ENCODE results near the gene SERPINC1. TPM values are rescaled to one million over a fixed set of nuclear protein-coding genes. Genes with fewer than 3 reads are reported as not detected.
A peak's percentile ranks its signal among the peaks of the same experiment; 100 is the strongest.

Gene SERPINC1
- total and polyA plus RNA-seq, 10 of the 15 experiments (the other 5 are each of a cell fraction or from before 2014, with no cell fraction given) = 0.11 to 0.44 TPM; not detected in 8

Small RNAs within 50 kb of the gene (small RNA-seq; reads per million reads assigned to genes)
- 2.2 reads per million, percentile 65 among the genes with 10 or more reads in this experiment for gene RNA5SP67

Other genes with a start within 250 kb of the SERPINC1 start
Only the 7 nearest of the 8 such genes appear.
- 9.0 and 9.2 TPM in 2 replicates for gene KLHL20, start 202.3 kb downstream of the SERPINC1 start, total RNA-seq (2014; rRNA removed)
- 11.0 and 11.3 TPM in 2 replicates for gene KLHL20, start 202.3 kb downstream of the SERPINC1 start, total RNA-seq (2014; rRNA removed; fragmentation: Illumina TruSeq; extraction: Trizol)
- 12.5 and 14.0 TPM in 2 replicates for gene KLHL20, start 202.3 kb downstream of the SERPINC1 start, total RNA-seq (2021)
- gene KLHL20, start 202.3 kb downstream of the SERPINC1 start, polyA plus RNA-seq (2011; rRNA removed) = 12.7 and 14.3 TPM in 2 replicates
- gene KLHL20, start 202.3 kb downstream of the SERPINC1 start, polyA plus RNA-seq (2014; fragmentation: Illumina TruSeq; extraction: Trizol) = 12.0 and 13.1 TPM in 2 replicates
- 1 to 10 TPM; 3.8 to 5.8 TPM for gene KLHL20, start 202.3 kb downstream of the SERPINC1 start, polyA plus RNA-seq (2014; fragmentation: Nextera tagmentation; extraction: Ambion mirVana)
- 8.6 and 9.1 TPM in 2 replicates for gene KLHL20, start 202.3 kb downstream of the SERPINC1 start, polyA plus RNA-seq (2014; rRNA removed)
- 10 to 100 TPM in 1 of 2 experiments, 1 to 10 TPM in 1; 7.0 to 10.8 TPM for gene KLHL20, start 202.3 kb downstream of the SERPINC1 start, polyA plus RNA-seq (2016; fragmentation: Nextera tagmentation; extraction: Ambion mirVana)
- gene DARS2, start 92.7 kb downstream of the SERPINC1 start, total RNA-seq (2014; rRNA removed) = 32.0 and 36.3 TPM in 2 replicates
- gene DARS2, start 92.7 kb downstream of the SERPINC1 start, total RNA-seq (2014; rRNA removed; fragmentation: Illumina TruSeq; extraction: Trizol) = 40.6 and 41.6 TPM in 2 replicates
- 32.7 and 35.4 TPM in 2 replicates for gene DARS2, start 92.7 kb downstream of the SERPINC1 start, total RNA-seq (2021)
- 65.9 and 80.4 TPM in 2 replicates for gene DARS2, start 92.7 kb downstream of the SERPINC1 start, polyA plus RNA-seq (2011; rRNA removed)
- 50.4 and 60.4 TPM in 2 replicates for gene DARS2, start 92.7 kb downstream of the SERPINC1 start, polyA plus RNA-seq (2014; fragmentation: Illumina TruSeq; extraction: Trizol)
- gene DARS2, start 92.7 kb downstream of the SERPINC1 start, polyA plus RNA-seq (2014; fragmentation: Nextera tagmentation; extraction: Ambion mirVana) = 10 to 100 TPM; 23.9 to 25.2 TPM
- 29.4 and 34.0 TPM in 2 replicates for gene DARS2, start 92.7 kb downstream of the SERPINC1 start, polyA plus RNA-seq (2014; rRNA removed)
- 10 to 100 TPM; 64.2 to 69.7 TPM for gene DARS2, start 92.7 kb downstream of the SERPINC1 start, polyA plus RNA-seq (2016; fragmentation: Nextera tagmentation; extraction: Ambion mirVana)
- gene CENPL, start 92.4 kb downstream of the SERPINC1 start, total RNA-seq (2014; rRNA removed) = 27.6 and 31.0 TPM in 2 replicates
- gene CENPL, start 92.4 kb downstream of the SERPINC1 start, total RNA-seq (2014; rRNA removed; fragmentation: Illumina TruSeq; extraction: Trizol) = 25.8 and 32.1 TPM in 2 replicates
- gene CENPL, start 92.4 kb downstream of the SERPINC1 start, total RNA-seq (2021) = 16.5 and 19.3 TPM in 2 replicates
- gene CENPL, start 92.4 kb downstream of the SERPINC1 start, polyA plus RNA-seq (2011; rRNA removed) = 21.2 and 28.6 TPM in 2 replicates
- 20.8 and 20.9 TPM in 2 replicates for gene CENPL, start 92.4 kb downstream of the SERPINC1 start, polyA plus RNA-seq (2014; fragmentation: Illumina TruSeq; extraction: Trizol)
- gene CENPL, start 92.4 kb downstream of the SERPINC1 start, polyA plus RNA-seq (2014; fragmentation: Nextera tagmentation; extraction: Ambion mirVana) = 10 to 100 TPM; 14.9 to 26.7 TPM
- 19.6 and 22.4 TPM in 2 replicates for gene CENPL, start 92.4 kb downstream of the SERPINC1 start, polyA plus RNA-seq (2014; rRNA removed)
- 10 to 100 TPM; 26.5 to 26.7 TPM for gene CENPL, start 92.4 kb downstream of the SERPINC1 start, polyA plus RNA-seq (2016; fragmentation: Nextera tagmentation; extraction: Ambion mirVana)
- 597 and 727 TPM in 2 replicates for gene GAS5, start 49.3 kb downstream of the SERPINC1 start, total RNA-seq (2014; rRNA removed)
- 722 and 746 TPM in 2 replicates for gene GAS5, start 49.3 kb downstream of the SERPINC1 start, total RNA-seq (2014; rRNA removed; fragmentation: Illumina TruSeq; extraction: Trizol)
- gene GAS5, start 49.3 kb downstream of the SERPINC1 start, total RNA-seq (2021) = 550 and 569 TPM in 2 replicates
- gene GAS5, start 49.3 kb downstream of the SERPINC1 start, polyA plus RNA-seq (2011; rRNA removed) = 1,137 and 1,297 TPM in 2 replicates
- gene GAS5, start 49.3 kb downstream of the SERPINC1 start, polyA plus RNA-seq (2014; fragmentation: Illumina TruSeq; extraction: Trizol) = 810 and 918 TPM in 2 replicates
- 100 to 1,000 TPM; 804 to 930 TPM for gene GAS5, start 49.3 kb downstream of the SERPINC1 start, polyA plus RNA-seq (2014; fragmentation: Nextera tagmentation; extraction: Ambion mirVana)
- gene GAS5, start 49.3 kb downstream of the SERPINC1 start, polyA plus RNA-seq (2014; rRNA removed) = 561 and 676 TPM in 2 replicates
- gene GAS5, start 49.3 kb downstream of the SERPINC1 start, polyA plus RNA-seq (2016; fragmentation: Nextera tagmentation; extraction: Ambion mirVana) = 100 to 1,000 TPM; 289 TPM
- gene ZBTB37, start 48.9 kb downstream of the SERPINC1 start, total RNA-seq (2014; rRNA removed) = 3.3 and 3.4 TPM in 2 replicates
- 4.7 and 4.8 TPM in 2 replicates for gene ZBTB37, start 48.9 kb downstream of the SERPINC1 start, total RNA-seq (2014; rRNA removed; fragmentation: Illumina TruSeq; extraction: Trizol)
- 5.2 and 5.7 TPM in 2 replicates for gene ZBTB37, start 48.9 kb downstream of the SERPINC1 start, total RNA-seq (2021)
- gene ZBTB37, start 48.9 kb downstream of the SERPINC1 start, polyA plus RNA-seq (2011; rRNA removed) = 4.9 and 6.7 TPM in 2 replicates
- gene ZBTB37, start 48.9 kb downstream of the SERPINC1 start, polyA plus RNA-seq (2014; fragmentation: Illumina TruSeq; extraction: Trizol) = 2.3 and 3.2 TPM in 2 replicates
- under 1 TPM; 0.16 to 0.29 TPM for gene ZBTB37, start 48.9 kb downstream of the SERPINC1 start, polyA plus RNA-seq (2014; fragmentation: Nextera tagmentation; extraction: Ambion mirVana)
- gene ZBTB37, start 48.9 kb downstream of the SERPINC1 start, polyA plus RNA-seq (2014; rRNA removed) = 1.1 and 1.4 TPM in 2 replicates
- 1 to 10 TPM in 1 of 2 experiments, under 1 TPM in 1; 0.95 to 1.6 TPM for gene ZBTB37, start 48.9 kb downstream of the SERPINC1 start, polyA plus RNA-seq (2016; fragmentation: Nextera tagmentation; extraction: Ambion mirVana)
- 22.5 and 25.0 TPM in 2 replicates for gene RC3H1, start 105.0 kb upstream of the SERPINC1 start, total RNA-seq (2014; rRNA removed)
- gene RC3H1, start 105.0 kb upstream of the SERPINC1 start, total RNA-seq (2014; rRNA removed; fragmentation: Illumina TruSeq; extraction: Trizol) = 30.9 and 34.7 TPM in 2 replicates
- gene RC3H1, start 105.0 kb upstream of the SERPINC1 start, total RNA-seq (2021) = 31.9 and 33.9 TPM in 2 replicates
- 18.2 and 19.3 TPM in 2 replicates for gene RC3H1, start 105.0 kb upstream of the SERPINC1 start, polyA plus RNA-seq (2011; rRNA removed)
- gene RC3H1, start 105.0 kb upstream of the SERPINC1 start, polyA plus RNA-seq (2014; fragmentation: Illumina TruSeq; extraction: Trizol) = 9.9 and 11.7 TPM in 2 replicates
- 1 to 10 TPM; 1.4 to 3.2 TPM for gene RC3H1, start 105.0 kb upstream of the SERPINC1 start, polyA plus RNA-seq (2014; fragmentation: Nextera tagmentation; extraction: Ambion mirVana)
- 7.9 and 10.1 TPM in 2 replicates for gene RC3H1, start 105.0 kb upstream of the SERPINC1 start, polyA plus RNA-seq (2014; rRNA removed)
- gene RC3H1, start 105.0 kb upstream of the SERPINC1 start, polyA plus RNA-seq (2016; fragmentation: Nextera tagmentation; extraction: Ambion mirVana) = 10 to 100 TPM; 11.7 to 12.0 TPM
- gene RABGAP1L, start 242.2 kb upstream of the SERPINC1 start, total RNA-seq (2014; rRNA removed) = 142 and 164 TPM in 2 replicates
- 194 and 207 TPM in 2 replicates for gene RABGAP1L, start 242.2 kb upstream of the SERPINC1 start, total RNA-seq (2014; rRNA removed; fragmentation: Illumina TruSeq; extraction: Trizol)
- 128 and 132 TPM in 2 replicates for gene RABGAP1L, start 242.2 kb upstream of the SERPINC1 start, total RNA-seq (2021)
- gene RABGAP1L, start 242.2 kb upstream of the SERPINC1 start, polyA plus RNA-seq (2011; rRNA removed) = 5.8 and 7.0 TPM in 2 replicates
- 142 and 184 TPM in 2 replicates for gene RABGAP1L, start 242.2 kb upstream of the SERPINC1 start, polyA plus RNA-seq (2014; fragmentation: Illumina TruSeq; extraction: Trizol)
- 100 to 1,000 TPM in 1 of 2 experiments, 10 to 100 TPM in 1; 92.3 to 130 TPM for gene RABGAP1L, start 242.2 kb upstream of the SERPINC1 start, polyA plus RNA-seq (2014; fragmentation: Nextera tagmentation; extraction: Ambion mirVana)
- gene RABGAP1L, start 242.2 kb upstream of the SERPINC1 start, polyA plus RNA-seq (2014; rRNA removed) = 71.6 and 85.8 TPM in 2 replicates
- gene RABGAP1L, start 242.2 kb upstream of the SERPINC1 start, polyA plus RNA-seq (2016; fragmentation: Nextera tagmentation; extraction: Ambion mirVana) = 10 to 100 TPM; 94.1 to 95.3 TPM

Data from GM12878 (cell line).